ENCODE measurements around the gene PTPRA.
"Not testable (repeated sequence)": the region's sequence is repeated elsewhere in the genome, so short reads cannot be mapped to it uniquely, and the experiment has no call there.

PTPRA gene, protein sequence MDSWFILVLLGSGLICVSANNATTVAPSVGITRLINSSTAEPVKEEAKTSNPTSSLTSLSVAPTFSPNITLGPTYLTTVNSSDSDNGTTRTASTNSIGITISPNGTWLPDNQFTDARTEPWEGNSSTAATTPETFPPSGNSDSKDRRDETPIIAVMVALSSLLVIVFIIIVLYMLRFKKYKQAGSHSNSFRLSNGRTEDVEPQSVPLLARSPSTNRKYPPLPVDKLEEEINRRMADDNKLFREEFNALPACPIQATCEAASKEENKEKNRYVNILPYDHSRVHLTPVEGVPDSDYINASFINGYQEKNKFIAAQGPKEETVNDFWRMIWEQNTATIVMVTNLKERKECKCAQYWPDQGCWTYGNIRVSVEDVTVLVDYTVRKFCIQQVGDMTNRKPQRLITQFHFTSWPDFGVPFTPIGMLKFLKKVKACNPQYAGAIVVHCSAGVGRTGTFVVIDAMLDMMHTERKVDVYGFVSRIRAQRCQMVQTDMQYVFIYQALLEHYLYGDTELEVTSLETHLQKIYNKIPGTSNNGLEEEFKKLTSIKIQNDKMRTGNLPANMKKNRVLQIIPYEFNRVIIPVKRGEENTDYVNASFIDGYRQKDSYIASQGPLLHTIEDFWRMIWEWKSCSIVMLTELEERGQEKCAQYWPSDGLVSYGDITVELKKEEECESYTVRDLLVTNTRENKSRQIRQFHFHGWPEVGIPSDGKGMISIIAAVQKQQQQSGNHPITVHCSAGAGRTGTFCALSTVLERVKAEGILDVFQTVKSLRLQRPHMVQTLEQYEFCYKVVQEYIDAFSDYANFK

DNA sequence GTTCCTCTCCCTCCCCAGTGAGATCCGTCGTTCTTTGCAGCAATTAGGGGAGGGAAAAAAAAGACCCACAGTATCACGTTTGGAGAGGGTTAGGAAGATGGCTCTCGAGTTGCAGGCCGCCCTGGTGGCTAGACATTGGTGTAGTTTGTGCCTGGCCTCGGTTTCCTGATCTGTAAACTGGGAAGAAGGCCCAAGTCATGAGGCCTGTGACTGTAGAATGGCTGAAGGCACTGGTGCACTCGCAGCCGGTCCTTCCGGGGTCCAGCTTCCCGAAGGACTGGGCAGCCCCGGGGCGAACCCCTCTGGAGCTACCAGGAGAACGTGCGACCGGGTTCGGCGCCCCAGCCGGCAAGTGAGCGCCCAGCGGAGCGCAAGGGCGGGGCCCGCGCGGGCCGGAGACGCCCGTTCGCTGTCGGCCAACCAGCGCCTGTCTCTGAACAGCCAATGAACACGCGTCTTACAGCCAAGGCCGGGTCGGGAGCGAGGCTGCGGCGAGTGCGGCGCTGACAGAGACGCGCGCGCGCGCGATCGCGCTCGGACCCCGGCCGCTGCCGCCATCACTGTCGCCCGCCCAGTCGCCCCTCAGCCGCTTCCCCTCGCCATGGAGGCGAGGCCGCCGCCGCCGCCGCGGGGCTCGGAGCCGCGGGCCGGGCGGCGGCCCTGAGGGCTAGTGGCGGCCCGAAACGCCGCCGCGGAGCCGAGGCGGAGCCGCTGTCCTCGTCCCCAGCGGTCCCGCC is at the start of gene PTPRA:
TSS of gene PTPRA (plus strand) at position 472 of the 737 bp plus-strand sequence. CDS start 90,797 bp downstream, outside the sequence.
- peak; percentile 86 to 90 for DNase-seq (ENCODE audit: low read depth in 2 of 2)

DNA sequence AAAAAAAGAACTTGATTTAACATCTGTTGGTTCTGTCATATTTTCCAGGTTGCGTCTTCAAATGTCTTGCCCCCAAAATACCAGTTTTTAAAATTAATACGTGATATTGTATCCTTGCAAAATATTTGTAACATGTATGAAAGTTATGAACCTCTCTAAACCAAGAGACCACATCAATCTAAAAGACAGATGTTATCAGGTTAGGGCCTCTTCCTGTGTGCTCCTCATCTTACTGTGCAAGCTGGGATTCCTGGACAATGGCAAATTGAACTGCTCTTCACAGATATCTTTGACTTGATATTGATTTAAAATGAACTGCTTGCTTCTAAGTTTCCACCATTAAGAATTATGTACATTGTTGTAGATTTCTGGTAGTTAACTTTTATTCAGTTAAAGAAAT is 47.5 kb upstream of the PTPRA start:
- no peak for DNase-seq (ENCODE audit: low read depth in 2 of 2)

DNA sequence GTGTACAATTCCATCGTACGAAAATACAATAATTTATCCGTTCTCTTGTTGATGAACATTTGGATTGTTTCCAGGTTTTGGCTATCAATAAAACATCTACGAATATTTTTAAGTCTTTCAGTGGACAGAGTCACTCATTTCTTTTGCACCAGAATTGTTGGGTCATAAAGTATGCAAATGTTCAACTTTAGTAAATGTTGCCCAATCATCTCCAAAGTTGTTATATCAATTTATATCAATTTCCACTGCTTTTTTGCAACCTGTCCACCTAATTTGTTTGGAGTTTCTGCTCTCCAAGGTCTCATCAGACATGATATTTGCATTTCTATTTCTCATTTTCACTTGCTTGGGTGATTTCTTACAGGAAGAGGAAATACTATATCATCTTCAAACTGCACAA is 46.6 kb upstream of the PTPRA start:
- DNase-seq (ENCODE audit: low read depth in 2 of 2), result no peak

DNA sequence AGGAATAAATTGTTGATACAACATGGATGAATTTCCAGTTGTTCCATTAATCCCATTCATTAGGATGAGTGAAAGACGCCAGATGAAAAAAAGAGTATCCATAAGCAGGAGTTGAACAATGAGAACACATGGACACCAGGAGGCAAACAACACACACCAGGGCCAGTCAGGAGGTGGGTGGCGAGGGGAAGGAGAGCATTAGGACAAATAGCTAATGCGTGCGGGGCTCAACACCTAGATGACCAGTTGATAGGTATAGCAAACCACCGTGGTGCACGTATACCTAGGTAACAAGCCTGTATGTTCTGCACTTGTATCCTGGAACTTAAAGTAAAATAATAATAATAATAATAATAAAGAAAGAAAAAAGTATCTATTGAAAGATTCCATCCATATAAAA is 43.9 kb upstream of the PTPRA start:
- no peak for DNase-seq (ENCODE audit: low read depth in 2 of 2)

DNA sequence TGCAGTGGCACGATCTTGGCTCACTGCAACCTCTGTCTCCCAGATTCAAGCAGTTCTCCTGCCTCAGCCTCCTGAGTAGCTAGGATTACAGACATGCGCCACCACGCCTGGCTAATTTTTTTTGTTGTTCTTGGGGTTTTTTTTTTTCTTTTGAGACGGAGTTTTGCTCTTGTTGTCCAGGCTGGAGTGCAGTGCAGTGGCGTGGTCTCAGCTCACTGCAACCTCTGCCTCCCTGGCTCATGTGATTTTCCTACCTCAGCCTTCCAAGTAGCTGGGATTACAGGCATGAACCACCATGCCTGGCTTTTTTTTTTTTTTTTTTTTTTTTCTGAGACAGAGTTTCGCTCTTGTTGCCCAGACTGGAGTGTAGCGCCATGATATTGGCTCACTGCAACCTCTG is 42.1 kb upstream of the PTPRA start:
- not testable (repeated sequence) for DNase-seq (ENCODE audit: low read depth in 2 of 2)

DNA sequence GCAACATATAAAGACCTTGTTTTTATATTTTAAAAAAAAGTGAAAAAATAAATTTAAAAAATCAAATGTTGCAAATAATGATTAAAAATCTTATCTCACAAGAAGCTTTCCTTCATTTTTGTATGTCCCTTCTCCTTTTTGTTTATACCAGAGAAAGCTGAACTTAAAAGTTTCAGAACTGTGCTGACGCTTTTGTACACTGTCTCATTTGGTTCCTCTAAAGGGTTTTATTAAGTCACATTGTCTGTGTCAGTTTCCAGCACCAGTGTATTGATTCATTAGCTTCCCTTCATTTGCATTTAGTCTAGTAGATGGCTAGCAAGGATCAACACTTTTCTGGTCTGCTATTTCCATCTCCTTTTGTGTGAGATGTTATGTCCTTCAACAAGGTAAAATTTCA is 39.5 kb upstream of the PTPRA start:
- DNase-seq (ENCODE audit: low read depth in 2 of 2), result no peak

DNA sequence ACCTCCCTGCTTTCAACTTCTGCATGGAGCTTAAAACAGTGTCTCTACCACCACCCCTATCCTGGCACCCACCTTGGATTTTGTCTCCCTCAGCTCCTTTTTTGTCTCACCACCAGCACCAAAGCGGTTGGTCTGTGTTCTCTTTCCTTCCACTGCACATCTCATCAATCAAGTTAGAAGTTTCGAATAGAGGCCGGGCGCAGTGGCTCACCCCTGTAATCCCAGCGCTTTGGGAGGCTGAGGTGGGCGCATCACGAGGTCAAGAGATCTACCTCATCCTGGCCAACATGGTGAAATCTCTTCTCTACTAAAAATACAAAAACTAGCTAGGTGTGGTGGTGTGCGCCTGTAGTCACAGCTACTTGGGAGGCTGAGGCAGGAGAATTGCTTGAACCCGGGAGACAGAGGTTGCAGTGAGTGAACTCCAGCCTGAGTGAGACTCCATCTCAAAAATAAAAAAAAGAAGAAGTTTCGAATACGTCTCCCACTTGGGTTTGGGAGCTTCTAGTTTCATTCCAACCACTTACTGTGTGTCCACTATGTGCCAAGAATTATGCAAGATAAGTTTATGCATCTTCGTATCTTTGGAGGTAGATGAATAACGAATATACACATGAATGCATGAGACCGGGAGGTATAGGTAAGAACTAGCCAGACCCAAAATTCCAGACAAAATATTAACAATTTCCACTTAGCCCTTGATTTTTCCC is 38.7 kb upstream of the PTPRA start:
- no peak for DNase-seq (ENCODE audit: low read depth in 2 of 2)

DNA sequence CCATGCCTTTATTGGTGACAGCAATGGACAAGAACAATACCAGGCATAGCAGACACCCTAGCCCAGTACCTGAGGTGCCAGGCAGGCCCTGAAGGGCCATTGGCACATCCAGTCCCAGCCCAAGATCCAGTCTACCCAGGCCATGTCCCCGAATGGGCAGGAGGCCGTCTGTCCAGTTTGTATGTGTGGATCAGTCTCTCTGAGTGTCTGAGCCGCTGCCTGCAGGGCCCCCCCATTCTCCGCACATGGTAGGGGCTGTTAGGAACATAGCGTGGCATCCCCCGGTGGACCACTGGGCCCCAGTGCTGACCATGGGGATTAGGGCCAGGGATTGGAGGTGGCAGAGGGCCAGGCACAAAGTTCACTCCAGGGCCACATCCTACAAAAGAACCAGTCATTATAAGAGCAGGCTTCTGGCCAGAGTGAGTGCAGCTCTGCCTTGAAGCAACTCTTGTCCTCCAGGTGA is 37.9 kb upstream of the PTPRA start:
- no peak for DNase-seq (ENCODE audit: low read depth in 2 of 2)

DNA sequence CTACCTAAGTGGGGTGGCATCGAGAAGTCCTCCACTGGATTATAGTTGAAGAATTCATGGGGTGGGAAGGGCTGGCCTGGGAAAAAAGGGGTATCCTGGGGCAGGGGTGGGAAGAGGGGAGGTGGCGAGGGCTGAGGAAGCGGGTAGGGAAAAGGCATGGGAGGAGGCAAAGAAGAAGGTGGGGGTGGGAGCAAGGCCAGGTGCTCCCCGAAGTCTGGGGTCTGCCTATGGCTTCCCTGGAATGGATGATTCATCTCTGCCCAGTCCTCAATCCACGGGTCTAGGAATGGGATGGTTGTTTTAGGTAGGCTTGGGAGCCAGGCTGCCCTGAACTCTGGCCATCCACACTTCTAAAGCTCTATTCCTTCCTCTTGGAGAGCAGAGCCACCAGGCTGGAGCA is 37.2 kb upstream of the PTPRA start:
- no peak for DNase-seq (ENCODE audit: low read depth in 2 of 2)

DNA sequence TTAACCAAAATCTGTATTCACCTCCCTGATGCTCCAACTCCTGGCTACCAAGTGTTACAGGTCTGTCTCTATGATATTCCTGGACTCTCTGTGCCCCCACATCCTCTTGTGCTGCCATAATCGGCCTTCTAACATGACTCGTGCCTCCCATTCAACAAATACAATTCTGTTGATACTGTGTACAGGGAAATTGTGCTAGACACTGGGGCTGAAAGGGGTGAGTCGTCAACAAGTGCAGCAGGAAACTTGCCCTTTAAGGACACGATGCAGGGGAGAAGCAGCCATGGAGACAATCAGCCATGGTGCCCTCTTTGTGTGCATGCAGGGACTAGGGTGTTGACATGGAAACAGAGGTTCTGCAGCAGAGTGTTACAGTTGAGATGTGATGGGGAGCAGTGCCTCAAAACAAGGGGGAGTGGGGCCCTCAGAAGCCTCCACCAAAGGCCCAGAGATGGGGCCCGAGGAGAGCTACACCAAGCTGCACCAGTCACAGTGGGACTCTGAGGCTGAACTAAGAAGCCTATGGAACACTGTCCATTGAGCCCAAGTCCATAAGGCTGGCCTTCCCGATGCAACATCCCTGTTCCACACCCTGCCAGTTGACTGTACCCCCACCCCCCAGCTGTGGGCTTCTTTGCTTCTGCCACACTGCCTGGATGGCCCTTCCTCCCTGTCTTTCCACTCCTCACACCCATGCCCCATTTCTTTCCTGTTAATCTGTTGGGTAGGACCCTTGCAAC is 35.9 kb upstream of the PTPRA start:
- no peak for DNase-seq (ENCODE audit: low read depth in 2 of 2)

DNA sequence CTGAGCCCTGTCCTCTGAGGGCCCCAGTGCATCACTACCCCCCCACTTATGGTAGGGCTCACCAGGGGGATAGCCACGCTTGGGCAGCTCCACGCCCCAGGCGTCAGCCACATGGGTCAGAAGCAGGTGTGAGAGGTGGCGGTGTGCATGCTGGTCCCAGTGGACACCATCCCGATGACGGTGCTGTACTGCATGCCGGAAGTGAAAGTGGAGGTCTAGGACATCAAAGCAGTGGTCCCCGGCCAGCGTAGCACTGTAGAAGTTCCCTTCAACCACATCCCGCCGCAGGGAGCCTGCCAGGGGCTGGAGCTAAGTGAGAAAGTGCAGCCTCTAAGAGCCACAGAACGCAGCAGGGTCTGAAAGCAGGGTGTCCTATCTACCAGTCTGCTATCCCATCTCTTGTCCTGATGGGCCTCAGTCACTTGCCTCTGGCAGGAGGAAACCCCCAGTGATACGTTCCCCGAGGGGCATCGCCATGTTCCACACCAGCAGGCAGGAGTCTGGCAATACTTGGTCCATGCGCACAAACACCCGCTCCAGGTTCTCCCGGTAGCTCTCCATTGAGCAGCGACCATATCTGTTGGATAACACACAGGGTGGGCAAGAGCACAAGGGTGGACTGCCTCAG is 35.0 kb upstream of the PTPRA start:
- no peak for DNase-seq (ENCODE audit: low read depth in 2 of 2)

DNA sequence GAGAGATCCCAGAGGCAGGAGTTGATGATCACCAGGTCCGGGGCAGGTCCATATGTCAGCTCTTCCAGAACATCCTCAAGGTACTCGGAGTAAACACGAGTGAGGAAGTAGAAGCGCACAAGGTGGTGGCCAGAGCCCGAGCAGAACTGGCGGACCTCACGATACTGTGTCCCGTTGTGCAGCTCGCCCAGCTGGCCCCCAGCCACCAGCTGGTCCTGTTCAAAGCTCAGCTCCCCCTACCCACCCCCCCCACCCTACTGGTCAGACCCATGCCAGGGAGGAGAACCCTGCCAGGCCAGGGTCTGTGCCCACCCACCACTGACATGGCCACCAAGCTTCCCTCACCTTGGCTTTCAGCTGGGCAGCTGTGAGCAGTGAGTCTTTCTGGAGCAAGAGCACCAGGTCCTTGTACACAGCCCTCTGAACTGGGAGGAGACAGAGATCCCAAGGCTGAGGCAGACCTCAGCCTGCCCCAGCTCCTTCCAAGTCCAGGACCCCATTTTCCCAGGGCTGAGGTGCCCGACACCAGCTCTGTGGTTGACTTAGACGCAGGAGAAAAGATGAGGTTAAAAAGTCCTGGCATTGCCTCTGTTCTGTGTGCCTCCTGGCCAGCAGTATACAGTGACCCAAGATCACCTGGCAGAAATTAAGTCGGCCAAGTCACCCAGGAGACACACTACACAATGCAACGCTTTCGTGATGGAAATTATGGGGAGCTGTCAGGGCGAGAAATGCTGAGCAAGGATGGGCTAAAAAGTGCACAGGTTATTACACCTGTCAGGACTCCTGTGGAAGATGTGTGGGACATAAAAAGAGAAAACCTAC is 34.2 kb upstream of the PTPRA start:
- DNase-seq (ENCODE audit: low read depth in 2 of 2), result no peak

DNA sequence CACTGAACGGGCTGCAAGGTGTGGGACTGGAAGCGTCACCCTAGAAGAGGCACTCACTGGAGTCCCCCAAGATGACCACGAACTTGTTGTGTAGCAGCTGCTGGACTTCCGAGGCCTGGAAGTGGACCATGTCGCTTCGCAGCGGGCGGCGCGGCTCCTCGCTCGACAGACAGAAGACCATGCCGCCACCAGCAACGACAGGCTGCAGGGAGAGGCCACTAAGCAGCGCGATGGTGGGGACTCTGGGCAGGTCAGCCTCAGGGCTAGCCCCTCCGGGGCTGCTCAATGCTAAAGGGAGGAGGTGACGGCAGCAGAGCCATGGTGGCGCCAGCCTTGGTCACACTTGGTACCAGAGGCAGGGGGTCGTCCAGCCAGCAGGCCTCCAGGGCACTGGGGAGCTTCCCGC is 33.5 kb upstream of the PTPRA start:
- no peak for DNase-seq (ENCODE audit: low read depth in 2 of 2)

DNA sequence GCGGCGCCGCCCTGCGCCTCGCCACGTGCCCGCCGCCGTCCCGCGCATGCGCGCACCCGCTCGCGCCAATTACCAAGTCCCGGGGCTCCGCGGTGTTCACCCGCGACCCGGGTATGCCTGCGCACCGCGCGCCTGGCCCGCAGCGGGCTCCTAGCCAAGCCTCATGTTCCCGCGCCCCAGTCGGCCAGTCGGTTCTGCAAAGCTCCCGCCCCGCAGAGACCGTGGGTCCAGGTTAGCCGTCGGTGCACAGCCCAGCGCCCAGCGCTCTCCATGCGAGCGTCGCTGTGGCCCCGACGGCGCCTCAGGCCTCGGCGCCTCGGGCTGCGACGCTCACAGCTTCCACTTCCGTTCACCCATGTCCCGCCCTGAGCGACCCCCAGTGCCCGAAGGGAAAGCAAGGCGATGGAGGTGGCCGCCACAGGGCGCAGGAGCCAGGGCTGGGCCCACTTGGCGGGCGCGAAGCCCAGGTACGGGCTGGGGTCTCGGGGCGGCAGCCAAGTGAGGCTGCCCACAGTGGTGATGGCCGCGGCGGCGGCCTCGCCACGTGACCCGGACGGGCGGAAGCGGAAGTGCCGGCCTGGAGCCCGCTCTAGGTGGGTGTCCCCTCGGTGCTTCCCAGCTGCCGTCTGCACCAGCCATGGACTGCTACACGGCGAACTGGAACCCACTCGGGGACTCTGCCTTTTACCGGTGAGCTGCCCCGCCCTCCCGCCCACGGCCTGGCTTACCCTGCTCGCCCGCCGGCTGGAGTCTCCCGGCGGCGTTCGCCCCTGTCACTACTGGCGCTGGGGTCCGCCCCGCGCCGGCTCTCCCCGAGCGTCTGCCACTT is 32.9 kb upstream of the PTPRA start, which contains the start of the genes PCED1A and VPS16:
TSS of gene PCED1A (minus strand) at position 518 of the 829 bp plus-strand sequence. CDS start 743 bp downstream, outside the sequence.
TSS of gene VPS16 (plus strand) at position 608 of the 829 bp plus-strand sequence. CDS start at position 638, 30 bp downstream.
- DNase-seq (ENCODE audit: low read depth in 2 of 2), result peak; percentile 81 to 87

DNA sequence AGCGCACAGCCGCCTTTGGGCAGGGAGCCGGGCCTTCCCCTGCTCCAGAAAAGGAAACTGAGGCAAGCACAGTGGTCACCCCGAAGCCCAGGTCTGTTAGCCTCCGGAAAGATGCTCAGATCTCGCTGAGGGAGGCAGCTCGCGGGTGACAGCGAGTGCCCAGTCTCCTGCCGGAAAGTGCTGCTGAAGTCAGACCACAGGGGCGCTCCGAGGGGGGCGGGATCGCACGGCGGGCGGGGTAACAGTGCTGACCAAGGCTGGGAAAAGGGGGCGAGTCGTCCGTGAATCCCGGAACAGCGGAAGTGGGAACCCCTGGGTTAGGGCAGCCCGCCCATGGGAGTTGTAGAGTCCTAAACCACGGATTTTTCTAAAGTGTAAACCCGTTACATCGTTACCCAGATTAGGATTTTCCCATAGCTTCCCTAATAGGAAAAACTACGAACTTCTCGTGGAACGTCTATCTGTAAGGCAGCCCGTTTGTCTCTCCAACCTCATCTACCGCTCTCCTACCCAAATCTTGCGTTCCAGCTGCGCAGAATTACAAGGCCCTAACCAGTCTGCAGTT is 32.2 kb upstream of the PTPRA start:
- peak in 1 of 2 donors; percentile 18 for DNase-seq (ENCODE audit: low read depth in 2 of 2)

DNA sequence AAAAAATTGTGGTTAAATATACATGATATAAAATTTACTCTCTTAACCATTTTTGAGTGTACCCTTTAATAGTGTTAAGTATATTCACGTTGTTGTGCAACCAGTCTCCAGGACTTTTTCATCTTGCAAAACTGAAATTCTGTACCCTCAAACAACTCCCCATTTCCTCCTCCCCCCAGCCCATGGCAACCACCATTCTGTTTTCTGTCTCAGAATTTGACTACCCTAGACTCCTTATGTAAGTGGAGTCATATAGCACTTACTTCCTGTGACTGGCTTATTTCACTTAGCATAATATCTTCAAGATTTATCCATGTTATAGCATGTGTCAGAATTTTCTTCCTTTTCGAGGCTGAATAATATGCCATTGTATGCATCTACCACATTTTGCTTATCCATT is 27.7 kb upstream of the PTPRA start:
- DNase-seq (ENCODE audit: low read depth in 2 of 2), result no peak

DNA sequence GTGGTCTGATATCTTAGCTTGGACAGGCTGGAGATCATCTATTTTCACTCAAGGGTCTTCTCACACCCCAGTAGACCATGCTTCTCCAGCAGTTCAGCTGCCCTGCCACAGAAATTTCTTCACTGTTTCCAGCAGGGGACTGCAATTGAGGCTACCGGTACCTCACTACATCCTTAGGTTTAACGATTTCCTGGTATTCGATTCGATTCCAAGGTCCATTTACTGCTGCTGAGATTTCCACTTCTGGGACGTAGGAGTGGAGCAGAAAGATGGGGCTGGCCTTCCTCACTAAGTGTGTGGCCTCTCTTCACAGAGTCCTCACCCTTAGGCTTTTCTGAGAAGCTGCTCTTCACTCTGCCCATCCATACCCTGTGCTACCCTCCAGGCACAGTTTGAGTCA is 26.6 kb upstream of the PTPRA start:
- DNase-seq (ENCODE audit: low read depth in 2 of 2), result no peak

DNA sequence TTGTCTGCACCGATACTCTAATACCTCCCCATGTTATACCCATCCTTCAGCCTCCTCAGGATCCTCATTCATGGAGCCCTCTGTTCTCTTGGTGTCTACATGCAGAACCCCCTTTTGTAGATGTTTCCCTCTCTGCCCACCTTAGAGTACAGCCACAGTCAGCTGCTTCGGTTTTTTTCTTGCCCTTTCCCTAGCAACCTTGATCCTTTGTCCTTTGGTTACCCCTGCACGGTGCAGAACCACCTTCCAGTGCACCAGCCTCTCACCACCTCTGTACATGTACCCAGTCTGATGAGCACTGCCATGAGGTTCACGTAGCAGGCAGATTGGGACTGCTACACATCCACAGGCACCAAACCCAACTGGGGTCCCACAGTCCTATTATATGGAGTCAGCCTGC is 25.5 kb upstream of the PTPRA start:
- no peak for DNase-seq (ENCODE audit: low read depth in 2 of 2)
